Activated CD4-positive, alpha-beta T cell treated with anti-CD3 and anti-CD28 coated beads, Interleukin-2, amount 50 U/mL, for 1 hour (primary cell): Measurements from ENCODE around the gene TMEM44.
"Not testable (repeated sequence)": the region's sequence is repeated elsewhere in the genome, so short reads cannot be mapped to it uniquely, and the experiment has no call there.

ENCODE experiments used
- DNase-seq: peaks from one replicate; pipeline ENCODE4 v3.0.0-alpha.2; 2020

The TMEM44 gene

DNA sequence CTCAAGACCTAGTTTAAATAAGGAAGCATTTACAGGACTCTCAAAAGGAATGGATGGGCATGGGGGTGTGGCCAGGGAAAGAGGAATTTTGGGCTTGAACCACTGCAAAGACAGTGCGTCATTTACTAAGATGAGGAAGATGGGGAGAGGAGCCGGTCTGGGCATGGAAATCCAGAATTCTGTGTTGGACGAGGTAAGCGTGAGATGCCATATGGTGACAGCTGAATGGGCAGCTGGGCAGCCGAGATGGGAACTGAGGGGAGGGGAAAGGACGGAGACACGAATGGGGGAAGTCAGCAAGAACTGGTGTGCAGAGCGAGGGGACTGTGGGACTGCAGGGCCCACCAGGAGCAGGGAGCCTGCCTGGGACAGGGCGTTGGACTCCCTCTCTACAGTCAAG is 24.2 kb downstream of the TMEM44 start:
- no peak for DNase-seq

GRCh38 chr3:194607592-194608389 is 25.4 kb downstream of the TMEM44 start:
- no peak for DNase-seq

DNA sequence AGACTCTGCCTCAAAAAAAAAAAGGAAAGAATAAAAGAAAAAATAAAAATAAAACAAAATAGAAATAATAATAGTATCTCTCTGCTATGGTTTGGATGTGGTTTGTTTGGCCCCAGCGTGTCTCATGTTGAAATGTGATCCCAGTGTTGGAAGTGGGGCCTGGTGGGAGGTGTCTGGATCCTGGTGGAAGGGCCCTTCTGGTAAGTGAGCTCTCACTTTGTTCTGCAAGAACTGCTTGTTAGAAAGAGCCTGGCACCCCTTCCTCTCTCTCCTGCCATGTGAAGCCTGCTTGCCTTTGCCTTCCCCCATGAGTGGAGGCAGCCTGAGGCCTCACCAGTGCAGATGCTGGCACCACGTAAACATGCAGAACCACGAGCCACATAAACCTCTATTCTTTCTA is 26.3 kb downstream of the TMEM44 start:
- DNase-seq: no peak

DNA sequence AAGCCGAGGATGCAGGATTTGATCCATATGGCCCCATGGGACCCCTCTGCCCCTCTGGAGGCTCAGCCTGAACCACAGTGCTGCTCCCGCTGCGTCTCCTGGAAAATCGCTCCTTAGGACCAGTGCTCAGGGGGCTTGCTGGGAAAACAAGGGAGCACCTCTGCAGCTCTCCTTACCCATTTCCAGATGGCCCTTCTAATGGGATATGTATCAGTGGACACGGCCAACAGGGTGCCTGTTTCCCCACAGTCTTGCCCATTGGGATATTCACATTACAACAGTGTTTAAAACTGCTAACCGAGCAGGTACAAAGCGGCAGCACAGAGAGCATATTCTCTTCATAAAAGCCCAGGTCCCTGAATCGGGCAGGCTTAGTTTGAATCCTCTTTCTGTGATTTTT is 27.1 kb downstream of the TMEM44 start:
- no peak for DNase-seq

DNA sequence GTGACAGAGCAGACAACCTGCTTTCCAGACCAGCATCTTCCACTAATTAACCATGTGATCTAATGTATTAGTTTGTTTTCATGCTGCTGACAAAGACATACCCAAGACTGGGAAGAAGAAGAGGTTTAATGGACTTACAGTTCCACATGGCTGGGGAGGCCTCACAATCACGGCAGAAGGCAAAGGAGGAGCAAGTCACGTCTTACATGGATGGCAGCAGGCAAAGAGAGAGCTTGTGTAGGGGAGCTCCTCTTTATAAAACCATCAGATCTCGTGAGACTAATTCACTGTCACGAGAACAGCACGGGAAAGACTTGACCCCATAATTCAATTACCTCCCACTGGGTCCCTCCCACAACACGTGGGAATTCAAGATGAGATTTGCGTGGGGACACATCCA is 27.9 kb downstream of the TMEM44 start:
- DNase-seq: not testable (repeated sequence)

DNA sequence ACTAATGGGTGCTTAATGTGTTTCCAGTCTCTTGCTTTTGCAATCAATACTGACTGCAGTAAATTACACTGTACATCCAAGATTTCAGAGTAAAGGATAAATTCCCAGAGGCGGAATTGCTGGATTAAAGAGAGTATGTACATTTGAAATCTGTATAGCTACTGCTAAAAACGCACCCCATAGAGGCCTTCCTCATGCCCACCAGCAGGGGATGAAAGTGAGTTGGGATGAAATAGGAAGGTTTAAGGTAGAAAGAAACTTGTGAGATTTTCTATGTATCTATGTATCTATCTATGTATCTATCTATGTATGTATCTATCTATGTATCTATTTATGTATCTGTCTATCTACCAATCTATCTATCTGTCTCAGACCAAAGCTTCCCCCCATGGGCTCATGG is 28.4 kb downstream of the TMEM44 start:
- no peak for DNase-seq

DNA sequence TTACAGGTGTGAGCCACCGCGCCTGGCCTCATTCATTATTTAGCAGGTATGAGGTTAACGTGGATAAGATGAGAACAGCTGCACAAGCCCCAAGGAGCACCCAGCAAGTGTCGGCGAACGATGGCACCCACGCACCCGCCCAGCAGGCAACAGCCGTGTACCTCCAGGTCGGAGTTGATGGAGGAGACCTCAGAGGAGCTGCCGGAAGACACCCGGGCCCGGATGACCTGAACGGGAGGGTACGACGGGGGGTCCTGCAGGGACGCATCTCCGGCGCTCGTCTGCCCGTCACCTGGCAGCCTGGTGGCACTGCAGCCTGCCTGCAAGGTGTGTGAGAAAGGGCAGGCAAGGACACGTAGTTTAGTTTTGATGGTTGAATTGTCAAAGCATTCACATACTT is 29.1 kb downstream of the TMEM44 start:
- DNase-seq: no peak

DNA sequence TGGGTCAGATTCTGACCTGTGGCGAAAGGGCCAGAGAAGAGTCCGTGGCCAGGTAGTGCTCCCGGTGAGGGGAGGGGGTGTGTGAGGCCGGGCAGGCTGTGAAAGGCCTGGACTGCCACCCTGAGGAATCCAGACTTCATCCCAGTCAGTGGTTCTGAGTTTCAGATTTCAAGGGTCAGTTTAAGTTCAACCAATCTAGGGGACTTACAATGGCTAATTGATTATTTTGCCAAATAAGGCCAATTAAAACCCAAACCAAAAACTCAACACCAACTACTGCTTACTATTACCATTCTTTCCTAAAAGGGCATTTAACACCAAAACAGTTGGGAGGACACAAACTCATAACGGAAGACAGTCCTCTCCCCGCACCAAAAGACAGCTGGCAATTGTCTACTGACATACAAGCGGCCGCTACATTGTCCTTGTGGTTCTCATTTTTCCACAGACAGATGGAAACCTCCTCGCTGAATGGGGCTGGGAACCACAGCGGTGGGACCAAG is 30.5 kb downstream of the TMEM44 start:
- DNase-seq: no peak

DNA sequence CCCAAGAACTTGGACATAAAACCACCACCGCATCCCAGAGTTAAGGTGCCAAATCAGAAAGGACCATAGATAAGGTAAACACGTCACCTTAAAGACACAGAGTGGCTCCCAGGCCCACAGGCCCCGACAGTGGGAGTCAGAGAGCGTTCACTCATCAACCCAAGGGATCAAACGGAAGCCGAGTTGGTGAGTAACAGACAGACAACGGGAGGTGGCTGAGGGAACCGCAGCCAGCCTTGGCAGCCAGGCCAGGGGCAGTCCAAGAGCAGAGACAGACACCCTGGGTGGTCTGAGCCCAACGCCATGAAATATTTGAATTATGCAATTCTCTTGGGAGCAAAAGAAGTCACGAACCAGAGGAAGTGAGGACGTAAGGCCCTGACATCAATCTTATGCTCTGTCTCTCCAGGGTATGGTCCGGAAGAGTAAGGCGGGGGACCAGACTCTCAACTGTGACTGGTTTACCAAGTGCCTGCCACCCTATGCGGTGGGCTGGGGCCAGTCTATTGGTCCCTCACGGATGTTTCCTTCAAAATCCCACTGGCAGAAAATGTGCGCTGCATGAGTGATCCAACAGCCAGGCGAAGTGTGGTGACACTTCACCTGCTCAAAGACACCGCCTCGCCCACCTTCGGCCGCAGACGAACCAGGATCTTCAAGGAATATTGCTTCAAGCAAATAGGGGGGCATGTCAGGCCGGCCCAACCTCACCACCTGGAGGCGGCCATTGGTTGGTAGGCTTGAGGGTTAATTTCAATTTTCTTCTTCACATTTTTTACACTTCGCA is 34.3 kb downstream of the TMEM44 start:
- no peak for DNase-seq

GRCh38 chr3:194596906-194597305 is 36.3 kb downstream of the TMEM44 start:
- no peak for DNase-seq

DNA sequence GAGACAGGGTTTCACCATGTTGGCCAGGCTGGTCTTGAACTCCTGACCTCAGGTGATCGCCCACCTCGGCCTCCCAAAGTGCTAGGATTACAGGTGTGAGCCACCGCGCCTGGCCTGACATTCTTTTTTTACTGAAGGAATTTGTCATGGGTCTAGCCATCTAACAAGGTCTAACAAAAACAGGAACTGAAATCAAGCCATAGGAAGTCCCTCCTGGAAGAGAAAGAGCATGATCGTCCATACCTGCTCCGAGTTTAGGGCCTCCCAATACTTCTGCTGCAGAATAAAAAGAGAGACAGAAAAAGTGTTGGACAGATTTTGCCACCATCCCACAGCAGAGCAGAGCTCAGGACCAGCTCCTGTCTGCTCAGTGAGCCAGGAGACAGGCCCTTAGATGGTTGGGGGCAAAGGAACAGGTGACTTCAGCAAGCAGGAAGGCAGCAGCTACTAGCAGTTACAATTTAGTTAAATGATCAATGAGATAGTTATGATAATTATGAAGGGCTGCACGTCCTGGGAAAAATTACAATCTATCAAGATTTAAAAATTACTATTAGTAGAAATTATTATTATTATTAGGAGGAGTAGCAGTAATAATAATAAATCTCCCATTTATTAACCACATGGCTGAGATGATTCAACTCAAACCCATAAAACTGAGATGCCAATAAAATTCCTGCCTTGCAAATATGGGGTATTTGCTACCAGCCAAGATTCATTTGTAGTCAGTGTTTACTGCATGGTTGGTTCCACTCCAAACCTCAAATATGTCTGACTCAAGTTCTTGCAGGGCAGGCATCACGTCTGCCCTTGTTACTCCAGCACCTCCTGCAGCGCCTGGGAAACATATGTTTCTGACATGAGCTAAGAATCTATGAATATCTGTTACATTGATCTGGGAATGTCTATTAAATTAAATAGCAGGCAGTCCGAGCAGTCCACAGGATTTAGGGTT is 40.1 kb downstream of the TMEM44 start:
- DNase-seq: no peak

DNA sequence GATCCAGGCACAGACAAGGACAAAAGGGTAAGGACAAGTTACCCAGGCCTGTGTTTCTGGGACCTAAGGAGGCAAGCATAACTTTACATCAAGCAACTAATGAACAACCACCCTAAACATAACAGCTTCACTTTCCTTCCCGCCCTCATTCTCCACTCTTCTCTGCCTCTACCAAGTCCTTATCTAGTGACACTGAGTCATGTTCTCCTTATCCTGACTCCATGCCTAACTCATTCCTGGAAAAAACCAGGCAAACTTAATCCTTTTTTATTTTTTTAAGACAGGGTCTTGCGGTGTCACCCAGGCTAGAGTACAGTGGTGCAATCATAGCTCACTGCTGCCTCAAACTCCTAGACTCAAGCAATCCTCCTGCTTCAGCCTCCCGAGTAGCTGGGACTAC is 44.5 kb downstream of the TMEM44 start:
- no peak for DNase-seq

DNA sequence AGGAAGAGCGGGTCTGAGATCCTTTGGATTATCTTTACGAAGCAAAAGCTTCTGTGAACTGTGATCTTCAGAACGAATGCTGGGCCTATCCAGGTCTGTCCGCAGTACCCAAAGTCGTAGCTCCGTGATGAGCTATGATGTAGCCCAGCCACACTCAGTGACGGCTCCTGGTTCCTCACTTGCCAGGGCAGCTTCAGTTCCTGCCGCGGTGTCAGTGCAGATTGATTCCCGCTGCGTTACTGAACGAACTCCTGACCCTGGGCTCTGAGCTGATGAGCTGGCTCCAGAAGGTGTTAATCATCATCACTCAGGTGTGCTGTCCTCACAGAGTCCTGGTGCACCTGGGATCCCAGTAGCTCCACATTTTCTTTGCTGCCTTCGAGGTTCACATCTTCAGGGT is 45.0 kb downstream of the TMEM44 start:
- DNase-seq: no peak

DNA sequence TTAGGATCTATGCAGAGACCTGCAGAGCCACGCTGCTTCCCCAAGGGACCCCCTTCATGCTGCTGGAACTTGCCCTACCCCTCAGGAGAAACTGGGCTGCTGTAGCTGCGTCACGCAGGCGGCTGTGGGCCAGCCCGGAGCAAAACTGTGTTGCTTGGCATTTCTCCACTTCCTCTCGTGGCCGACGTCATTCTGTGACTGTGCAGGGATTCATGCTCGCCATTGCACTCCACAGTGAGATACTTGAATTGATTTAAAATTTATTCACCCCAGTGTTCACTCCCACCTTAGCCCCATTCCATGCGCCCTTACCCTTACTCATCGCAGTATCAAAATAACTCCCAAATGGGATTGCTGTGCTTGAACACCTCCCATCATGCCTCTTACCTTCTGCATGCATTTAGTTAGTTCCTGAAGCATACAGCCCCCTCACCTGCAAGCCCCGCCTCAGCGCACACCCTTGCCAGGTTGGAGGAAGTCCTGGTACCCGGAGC is 45.7 kb downstream of the TMEM44 start:
- no peak for DNase-seq

- DNase-seq: no peak
Measured at GRCh38 chr3:194586836-194587235, 46.4 kb downstream of the TMEM44 start.

DNA sequence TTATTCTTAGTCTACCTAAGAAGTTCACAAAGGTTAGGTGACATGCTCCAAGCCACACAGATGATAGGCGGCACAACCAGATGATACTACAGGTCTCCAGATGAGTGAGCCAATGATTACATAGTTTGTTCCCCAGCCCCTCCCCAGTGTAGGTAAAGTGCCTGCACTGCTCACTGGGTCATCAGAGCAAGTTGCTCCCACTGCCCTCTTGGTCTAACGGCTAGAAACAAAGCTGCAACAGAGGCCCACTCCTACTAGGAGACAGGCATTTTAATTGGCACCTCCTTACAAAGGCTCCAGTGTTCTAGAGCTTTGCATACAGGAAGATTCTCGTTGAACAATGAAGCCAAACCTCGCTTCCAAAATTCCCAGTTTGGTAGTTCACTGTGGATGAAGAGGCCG is 47.3 kb downstream of the TMEM44 start:
- no peak for DNase-seq

DNA sequence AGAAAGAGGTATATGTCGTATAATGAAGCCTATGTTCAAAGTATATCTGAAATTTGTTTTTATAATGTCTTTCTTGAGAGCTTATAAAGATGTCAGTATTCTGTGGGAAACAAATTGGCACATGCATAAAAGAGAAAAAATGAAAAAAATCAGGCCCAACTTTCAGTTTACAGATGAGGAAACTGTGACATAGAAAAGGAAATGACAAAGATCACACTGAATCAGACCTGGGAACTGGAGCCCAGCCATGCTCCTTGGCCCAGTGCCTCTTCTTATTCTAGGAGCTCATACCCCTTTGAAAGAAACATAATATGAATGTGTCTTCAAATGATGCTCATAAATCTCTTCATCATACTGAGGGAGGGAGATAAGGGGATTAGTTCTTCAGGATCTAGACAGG is 48.4 kb downstream of the TMEM44 start:
- DNase-seq: no peak

DNA sequence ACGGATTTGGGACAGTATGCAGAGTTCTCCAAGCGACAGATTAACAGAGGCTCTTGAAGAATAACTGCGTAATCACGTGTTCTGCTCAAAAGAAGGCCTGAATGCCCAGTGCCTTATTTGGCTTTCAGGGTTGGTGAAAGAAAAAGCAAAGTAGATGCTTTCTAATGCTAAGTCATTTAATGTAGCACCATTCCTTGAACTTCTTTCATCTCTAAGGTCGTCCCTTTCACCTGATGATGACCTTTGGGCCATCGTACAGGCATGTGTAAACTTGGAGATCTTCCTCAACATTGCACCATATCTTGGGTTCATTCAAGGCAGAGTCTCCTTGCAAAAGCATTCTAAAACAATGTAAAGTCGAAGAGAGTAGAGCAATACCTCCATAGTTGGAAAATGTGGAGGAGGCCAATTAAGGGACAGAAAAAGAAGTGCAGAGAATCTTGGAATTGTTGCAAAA is 48.9 kb downstream of the TMEM44 start:
- DNase-seq: no peak

- no peak for DNase-seq
Measured at GRCh38 chr3:194582196-194582905, 50.9 kb downstream of the TMEM44 start.

DNA sequence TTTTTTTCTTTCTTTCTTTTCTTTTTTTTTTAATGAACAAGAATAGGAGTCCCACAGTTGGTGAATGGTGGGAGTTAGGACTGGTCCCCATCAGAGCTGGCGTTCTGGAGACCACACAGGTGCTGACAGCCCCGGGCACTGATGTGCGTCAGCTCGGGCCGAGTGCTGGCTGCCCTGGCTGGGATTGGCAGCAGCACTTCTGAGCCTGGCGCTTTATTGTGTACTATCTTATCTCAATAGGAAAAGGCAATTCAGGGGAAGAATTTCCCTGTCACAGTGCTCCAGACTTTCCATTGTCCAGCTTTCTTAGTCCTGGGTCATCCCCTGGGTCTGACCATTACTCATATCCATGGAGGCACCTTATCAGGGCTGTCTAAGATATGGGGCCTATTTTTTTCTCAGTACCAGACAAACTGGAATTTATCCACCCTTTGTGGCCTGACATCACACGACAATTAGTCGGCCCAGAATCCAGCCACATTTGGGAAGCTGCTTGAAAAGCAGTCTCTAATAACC is 54.1 kb downstream of the TMEM44 start:
- DNase-seq: no peak

- DNase-seq: no peak
Measured at GRCh38 chr3:194577986-194578905, 55.0 kb downstream of the TMEM44 start.
